Endothelial cell of umbilical vein (primary cell): ENCODE data around the gene HOXC11. TPM values are rescaled to one million over a fixed set of nuclear protein-coding genes. Genes with fewer than 3 reads are reported as not detected.
A peak's percentile ranks its signal among the peaks of the same experiment; 100 is the strongest.

Experiments
- BruUV-seq: library from RNA; stranded (reverse); fragments of 400-500 nt; replicated peaks from 2 replicates; lab custom pipeline; 2021; lab: Mats Ljungman, UMichigan
- CTCF ChIA-PET: fragments of 300-600, 350-600 bp; sonication (Branson Sonifier 250); formaldehyde crosslinking; loops from one replicate; lab custom pipeline; 2021; ENCODE audit warnings: antibody characterized with exemption, inconsistent platforms; lab: Charles Lee
- POLR2A ChIA-PET: fragments of 300-600, 350-600 bp; sonication (Branson Sonifier 250); formaldehyde crosslinking; loops from one replicate; lab custom pipeline; 2021; ENCODE audit warnings: antibody characterized with exemption, inconsistent platforms; lab: Charles Lee
- DNase-seq: peaks from one replicate; pipeline ENCODE4 v3.0.0-alpha.2; 2011; ENCODE audit warnings: low read depth, low spot score
- FAIRE-seq: peaks from 2 replicates; lab custom pipeline; 2011; peaks lifted over from hg19 to GRCh38; lab: Jason Lieb, UNC
- H2AFZ ChIP-seq: 2 replicates; pipeline ENCODE4 v1.6.0; 2012; ENCODE audit warnings: low read depth, low read length, control low read depth, inconsistent platforms
- H3K27ac ChIP-seq: 2 replicates; pipeline ENCODE4 v1.5.1; 2011; ENCODE audit warnings: low read depth, mild to moderate bottlenecking, control low read depth, low read length, moderate library complexity; ENCODE audit not compliant: insufficient read depth
- H3K27me3 ChIP-seq, 2 experiments: 2 replicates each; pipeline versions ENCODE4 v1.6.0 to v1.6.1; 2011; ENCODE audit warnings: low read length in 2 of 2, mixed read lengths in 1 of 2; ENCODE audit not compliant: control insufficient read depth in 2 of 2, insufficient read depth in 2 of 2
- H3K36me3 ChIP-seq, 2 experiments: 2 replicates in 1 of 2; 3 replicates in 1 of 2; pipeline ENCODE4 v1.5.1; 2011; ENCODE audit warnings: low read length in 2 of 2, mild to moderate bottlenecking in 1 of 2, moderate library complexity in 1 of 2; ENCODE audit not compliant: control insufficient read depth in 2 of 2, insufficient read depth in 2 of 2; ENCODE audit errors: extremely low read depth in 1 of 2
- H3K4me1 ChIP-seq: 3 replicates; pipeline ENCODE4 v1.5.1; 2011; ENCODE audit warnings: mild to moderate bottlenecking, low read length; ENCODE audit not compliant: control insufficient read depth, insufficient read depth; ENCODE audit errors: extremely low read depth
- H3K4me2 ChIP-seq: 2 replicates; pipeline ENCODE4 v1.6.1; 2011; ENCODE audit warnings: low read length, control low read depth, mixed read lengths; ENCODE audit not compliant: insufficient read depth
- H3K4me3 ChIP-seq, 3 experiments: fragments of 200-600 bp in 1 of 3; sonication (generic), shearing (Covaris generic) in 1 of 3; replicated peaks in 1 of 3; 2 replicates each; pipeline ENCODE4 v1.5.1; 2011 to 2016; ENCODE audit warnings: control low read depth in 3 of 3, low read length in 3 of 3, mild to moderate bottlenecking in 2 of 3, inconsistent platforms in 1 of 3, low read depth in 1 of 3, moderate library complexity in 1 of 3; ENCODE audit not compliant: insufficient read depth in 1 of 3
- H3K79me2 ChIP-seq: 2 replicates; pipeline ENCODE4 v1.6.0; 2012; ENCODE audit warnings: low read length, inconsistent platforms; ENCODE audit not compliant: control insufficient read depth, insufficient read depth
- H3K9ac ChIP-seq: replicated peaks from 2 replicates; pipeline ENCODE3; 2011; ENCODE audit warnings: low read length, control low read depth; ENCODE audit not compliant: insufficient read depth; ENCODE audit errors: extremely low read depth
- H3K9me1 ChIP-seq: replicated peaks from 3 replicates; pipeline ENCODE4 v1.6.0; 2011; ENCODE audit warnings: mild to moderate bottlenecking, low read length; ENCODE audit not compliant: control insufficient read depth, insufficient read depth; ENCODE audit errors: extremely low read depth
- H3K9me3 ChIP-seq: replicated peaks from 2 replicates; pipeline ENCODE4 v1.5.1; 2012; ENCODE audit warnings: low read length, inconsistent platforms; ENCODE audit not compliant: control insufficient read depth, insufficient read depth
- H4K20me1 ChIP-seq: replicated peaks from 2 replicates; pipeline ENCODE3; 2011; ENCODE audit warnings: mild to moderate bottlenecking, low read length; ENCODE audit not compliant: control insufficient read depth, insufficient read depth; ENCODE audit errors: extremely low read depth
- EZH2 ChIP-seq: IDR thresholded peaks from 2 replicates; pipeline ENCODE4 v1.6.1; 2012; ENCODE audit warnings: borderline replicate concordance, low read depth, mild to moderate bottlenecking, moderate library complexity, low read length, inconsistent platforms; ENCODE audit not compliant: severe bottlenecking
- GATA2 ChIP-seq: IDR thresholded peaks from 2 replicates; pipeline ENCODE4 v1.7.0; 2011; ENCODE audit warnings: low read depth, mild to moderate bottlenecking, moderate library complexity, mixed read lengths, low read length; ENCODE audit not compliant: insufficient read length, insufficient read depth
- POLR2A ChIP-seq: IDR thresholded peaks from 2 replicates; pipeline ENCODE4 v1.6.1; 2012; ENCODE audit warnings: low read depth, mild to moderate bottlenecking, control low read depth, low read length
- dilution Hi-C: fragments of 300-500 bp; cut with MboI; formaldehyde crosslinking; loops from one replicate; pipeline ENCODE4 v1.15.0; 2019; ENCODE audit warnings: low sequenced_read_pairs; ENCODE audit not compliant: extremely low pct_ligation_motif_present
- intact Hi-C: fragments of 100-400 bp; cut with micrococcal nuclease; formaldehyde crosslinking; loops from one replicate; pipeline ENCODE4 v1.10.0; 2022
- polyA plus RNA-seq, 4 experiments: library from polyadenylated mRNA; depleted of rRNA in 3 of 4; stranded (reverse) in 3 of 4; unstranded in 1 of 4; fragments of >200 nt; gene quantifications; 2 replicates each; pipeline versions ENCODE4 v1.2.1 to v1.2.3, GENCODE V29; 2011 to 2012; ENCODE audit warnings: missing spikeins in 1 of 4
- total RNA-seq: library from RNA; stranded (reverse); gene quantifications from 2 replicates; pipeline ENCODE4 v1.2.3, GENCODE V29; 2021
- TF ChIP-seq, protein P1 (sequence below), 2 donors: IDR thresholded peaks; 1 replicate in 1 of 2; 2 replicates in 1 of 2; pipeline ENCODE4 v1.5.1; 2011; ENCODE audit warnings: low read length in 2 of 2, mild to moderate bottlenecking in 2 of 2, moderate library complexity in 2 of 2, control low read depth in 1 of 2, inconsistent platforms in 1 of 2, low read depth in 1 of 2; ENCODE audit not compliant: insufficient read depth in 1 of 2; ENCODE audit errors: extremely low read depth in 1 of 2
- TF ChIP-seq, protein P2 (sequence below): IDR thresholded peaks from 2 replicates; pipeline ENCODE4 v1.6.1; 2011; ENCODE audit not compliant: insufficient read depth, insufficient read length

HOXC11 gene
- total and polyA plus RNA-seq, 2 donors (not counting 3 experiments of a cell fraction or from before 2014, with no cell fraction given) = not detected

DNA sequence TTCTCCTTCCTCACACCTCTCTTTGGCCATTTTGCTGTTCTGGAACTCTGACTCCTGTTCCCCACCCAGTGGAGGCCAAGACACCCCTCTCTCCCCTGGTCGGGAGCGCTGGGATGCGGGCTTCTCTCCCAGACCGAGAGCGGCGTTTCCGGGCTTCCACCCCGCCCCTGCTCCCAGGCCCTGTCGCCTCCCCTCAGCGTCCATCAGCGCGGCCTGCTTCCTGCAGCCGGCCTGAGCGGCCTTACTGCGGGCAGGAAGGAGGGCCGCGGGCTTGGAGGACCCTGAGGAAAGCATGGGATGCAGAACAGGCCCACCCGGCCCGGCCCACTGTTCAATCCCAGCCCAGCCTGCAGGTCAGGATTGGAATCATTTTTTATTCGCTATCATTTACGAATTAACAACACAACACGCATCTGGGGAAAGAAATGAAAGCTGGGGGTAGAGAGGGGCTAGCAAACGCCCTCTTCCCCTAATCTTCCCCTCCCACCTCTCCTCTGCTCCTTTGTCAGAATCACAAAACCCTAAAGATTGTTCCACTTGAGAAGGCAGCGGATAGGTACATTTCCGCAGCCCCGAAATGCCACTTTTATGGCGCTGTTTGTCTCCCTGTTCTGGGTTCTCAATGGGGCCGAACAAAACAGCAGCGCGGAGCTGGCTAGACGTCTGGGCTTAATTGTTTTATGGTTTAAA lies 32.1 kb downstream of the HOXC11 start:
- no peak for FAIRE-seq

DNA sequence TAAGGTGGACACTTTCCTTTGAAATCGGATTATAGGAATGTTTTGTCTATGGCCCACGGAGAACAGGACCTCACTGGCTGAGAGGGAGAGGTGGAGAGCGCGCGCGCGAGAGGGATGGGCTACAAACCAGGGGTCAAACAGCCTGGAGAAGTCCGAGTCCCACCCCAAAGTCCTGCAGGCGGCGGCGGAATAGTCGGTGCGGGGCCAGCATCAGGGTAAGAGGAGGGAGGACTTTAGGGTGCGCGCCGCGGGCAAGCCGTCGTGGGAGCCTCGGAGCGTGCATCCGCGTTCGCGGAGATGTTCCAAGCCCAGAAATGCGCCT lies 32.6 kb downstream of the HOXC11 start:
- H3K36me3 ChIP-seq = no peaks in the 10 kb centered on the region
- TF ChIP-seq, protein P1, sequence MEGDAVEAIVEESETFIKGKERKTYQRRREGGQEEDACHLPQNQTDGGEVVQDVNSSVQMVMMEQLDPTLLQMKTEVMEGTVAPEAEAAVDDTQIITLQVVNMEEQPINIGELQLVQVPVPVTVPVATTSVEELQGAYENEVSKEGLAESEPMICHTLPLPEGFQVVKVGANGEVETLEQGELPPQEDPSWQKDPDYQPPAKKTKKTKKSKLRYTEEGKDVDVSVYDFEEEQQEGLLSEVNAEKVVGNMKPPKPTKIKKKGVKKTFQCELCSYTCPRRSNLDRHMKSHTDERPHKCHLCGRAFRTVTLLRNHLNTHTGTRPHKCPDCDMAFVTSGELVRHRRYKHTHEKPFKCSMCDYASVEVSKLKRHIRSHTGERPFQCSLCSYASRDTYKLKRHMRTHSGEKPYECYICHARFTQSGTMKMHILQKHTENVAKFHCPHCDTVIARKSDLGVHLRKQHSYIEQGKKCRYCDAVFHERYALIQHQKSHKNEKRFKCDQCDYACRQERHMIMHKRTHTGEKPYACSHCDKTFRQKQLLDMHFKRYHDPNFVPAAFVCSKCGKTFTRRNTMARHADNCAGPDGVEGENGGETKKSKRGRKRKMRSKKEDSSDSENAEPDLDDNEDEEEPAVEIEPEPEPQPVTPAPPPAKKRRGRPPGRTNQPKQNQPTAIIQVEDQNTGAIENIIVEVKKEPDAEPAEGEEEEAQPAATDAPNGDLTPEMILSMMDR (IDR thresholded peaks at IDR 0.05; ENCODE audit: extremely low read depth in 1 of 2, insufficient read depth in 1 of 2, low read depth in 1 of 2, low read length in 2 of 2) = no peak
- TF ChIP-seq POLR2A (no peak), GATA2 (no peak)
- TF ChIP-seq, protein P2, sequence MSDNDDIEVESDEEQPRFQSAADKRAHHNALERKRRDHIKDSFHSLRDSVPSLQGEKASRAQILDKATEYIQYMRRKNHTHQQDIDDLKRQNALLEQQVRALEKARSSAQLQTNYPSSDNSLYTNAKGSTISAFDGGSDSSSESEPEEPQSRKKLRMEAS = no peak
- ChIA-PET POLR2A (no interaction called here), CTCF (interaction anchor here (0.6 to 17.0 kb wide), 32 partner anchors 10 to 374 kb away, joined by 3 to 616 read pairs (median 4); partner anchors contain the start of genes HOXC10, HOXC5, HOXC6 and SMUG1)
- no peaks in the 10 kb centered on the region for H3K79me2 ChIP-seq
- no peak overlapping the region for H3K4me2 ChIP-seq
- no peaks in the 10 kb centered on the region for H3K4me1 ChIP-seq
- H3K9me3 ChIP-seq = no peaks in the 10 kb centered on the region
- no peaks in the 10 kb centered on the region for H3K9me1 ChIP-seq
- no peak overlapping the region for H2AFZ ChIP-seq
- FAIRE-seq (no peak), DNase-seq (no peak)
- H3K4me3 ChIP-seq = no peak overlapping the region
- no peak overlapping the region for H3K9ac ChIP-seq
- peaks cover 79 to 89% of the 10 kb centered on the region in 2 experiments for H3K27me3 ChIP-seq
- dilution Hi-C loops = no loop called here
- no TSS peak for BruUV-seq
- intact Hi-C loops = loop anchor here (10.0 kb wide), 1 partner anchor 359 kb away; the partner anchor contains the start of gene GPR84
- H4K20me1 ChIP-seq = no peaks in the 10 kb centered on the region
- no peak overlapping the region for H3K27ac ChIP-seq

More for the DNA sequence above, 32.1 kb downstream of the HOXC11 start:
- peaks cover 79 to 89% of the 10 kb centered on the region in 2 experiments for H3K27me3 ChIP-seq
- no peaks in the 10 kb centered on the region for H3K9me1 ChIP-seq
- H3K9me3 ChIP-seq = no peaks in the 10 kb centered on the region
- H3K4me2 ChIP-seq = no peak overlapping the region
- H3K9ac ChIP-seq = no peak overlapping the region
- ChIA-PET POLR2A (no interaction called here), CTCF (interaction anchor here (1.3 to 17.0 kb wide), 8 partner anchors 9 to 211 kb away, joined by 4 to 616 read pairs (median 24); partner anchors contain the start of genes HOXC5 and SMUG1)
- H3K4me1 ChIP-seq = no peaks in the 10 kb centered on the region
- dilution Hi-C loops (no loop called here), intact Hi-C loops (loop anchor here (10.0 kb wide), 1 partner anchor 360 kb away; the partner anchor contains the start of gene GPR84)
- H3K79me2 ChIP-seq = no peaks in the 10 kb centered on the region
- H4K20me1 ChIP-seq = no peaks in the 10 kb centered on the region
- no peaks in the 10 kb centered on the region for H3K36me3 ChIP-seq
- no peak for DNase-seq
- no TSS peak for BruUV-seq
- TF ChIP-seq EZH2 = peak; percentile 92
- TF ChIP-seq, protein P1 (IDR thresholded peaks at IDR 0.05; ENCODE audit: extremely low read depth in 1 of 2, insufficient read depth in 1 of 2, low read depth in 1 of 2, low read length in 2 of 2) = no peak
- no peak overlapping the region for H2AFZ ChIP-seq
- no peak overlapping the region for H3K27ac ChIP-seq
- no peak overlapping the region for H3K4me3 ChIP-seq
